HG03571 (cell line): Measurements from ENCODE around the gene EMCN.
"Not testable (repeated sequence)": the region's sequence is repeated elsewhere in the genome, so short reads cannot be mapped to it uniquely, and the experiment has no call there.

Experiments used
- ATAC-seq: cut with Tn5 transposase; IDR thresholded peaks from one replicate; pipeline ENCODE4 v1.9.1; 2021; ENCODE audit not compliant: unreplicated experiment

The EMCN gene

DNA sequence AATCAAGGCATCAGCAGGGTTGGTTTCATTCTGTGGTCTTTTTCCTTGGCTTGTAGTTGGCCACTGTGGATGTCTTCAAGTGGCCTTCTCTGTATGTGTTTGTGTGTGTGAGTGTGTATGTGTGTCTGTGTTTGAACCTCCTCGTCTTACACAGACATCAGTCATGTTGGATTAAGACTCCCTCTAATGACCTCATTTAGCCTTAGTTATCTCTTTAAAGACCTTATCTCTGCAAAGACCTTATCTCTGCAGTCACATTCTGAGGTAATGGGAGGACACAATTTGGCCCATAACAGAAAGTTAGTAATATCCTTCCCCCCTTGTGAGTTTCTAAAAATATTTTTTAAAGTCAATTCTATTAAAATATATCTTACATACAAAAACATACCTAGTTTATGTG lies 126.7 kb downstream of the EMCN start:
- ATAC-seq, result no peak

DNA sequence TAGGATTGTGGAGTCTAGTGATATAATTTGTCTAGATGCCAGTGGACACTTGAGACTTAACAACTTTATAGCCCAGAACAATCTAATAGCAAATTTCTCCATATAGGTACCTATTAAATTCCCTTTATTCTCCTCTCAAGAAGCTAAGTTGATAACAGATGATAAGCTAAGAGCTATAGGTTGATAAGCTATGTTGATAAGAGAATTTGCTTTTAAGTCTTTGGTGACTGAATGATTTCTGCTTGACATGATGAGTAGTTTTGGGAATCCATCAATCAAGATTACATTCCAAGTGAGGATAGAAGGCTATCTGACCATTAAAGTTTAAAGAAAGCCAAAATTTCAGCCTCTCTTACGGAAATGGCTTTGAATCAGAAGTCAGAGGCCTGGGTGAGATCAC lies 131.6 kb downstream of the EMCN start:
- no peak for ATAC-seq

DNA sequence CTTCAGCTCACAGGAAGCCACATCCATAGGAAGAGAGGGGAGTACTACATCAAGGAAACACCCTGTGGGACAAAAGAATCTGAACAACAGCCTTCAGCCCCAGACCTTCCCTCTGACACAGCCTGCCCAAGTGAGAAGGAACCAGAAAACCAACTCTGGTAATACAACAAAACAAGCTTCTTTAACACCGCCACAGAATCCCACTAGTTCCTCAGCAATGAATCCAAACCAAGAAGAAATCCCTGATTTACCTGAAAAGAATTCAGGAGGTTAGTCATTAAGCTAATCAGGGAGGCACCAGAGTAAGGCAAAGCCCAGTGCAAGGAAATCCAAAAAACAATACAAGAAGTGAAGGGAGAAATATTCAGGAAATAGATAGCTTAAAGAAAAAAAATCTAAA lies 137.4 kb downstream of the EMCN start:
- ATAC-seq, result not testable (repeated sequence)

DNA sequence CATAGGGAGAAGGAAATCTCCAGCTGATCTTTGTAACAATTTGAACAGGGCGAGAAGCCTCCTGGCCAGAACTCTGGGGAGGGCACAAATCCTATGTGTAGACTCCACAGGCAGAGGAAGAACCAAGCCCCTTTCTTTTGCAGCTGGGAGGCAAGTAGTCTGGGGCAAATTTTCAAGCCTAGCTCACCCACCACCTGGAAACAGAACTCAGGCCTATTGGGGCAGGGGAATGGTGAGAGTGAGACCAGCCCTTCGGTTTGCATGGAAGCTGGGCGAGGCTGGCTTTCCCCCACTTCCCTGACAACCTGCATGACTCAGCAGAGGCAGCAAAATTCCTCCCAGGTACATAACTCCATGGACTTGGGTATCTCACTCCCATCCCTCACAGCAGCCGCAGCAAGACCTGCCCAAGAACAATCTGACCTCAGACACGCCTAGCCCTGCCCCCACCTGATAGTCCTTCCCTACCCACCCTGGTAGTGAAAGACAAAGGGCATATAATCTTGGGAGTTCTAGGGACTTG lies 138.2 kb downstream of the EMCN start:
- ATAC-seq, result no peak

DNA sequence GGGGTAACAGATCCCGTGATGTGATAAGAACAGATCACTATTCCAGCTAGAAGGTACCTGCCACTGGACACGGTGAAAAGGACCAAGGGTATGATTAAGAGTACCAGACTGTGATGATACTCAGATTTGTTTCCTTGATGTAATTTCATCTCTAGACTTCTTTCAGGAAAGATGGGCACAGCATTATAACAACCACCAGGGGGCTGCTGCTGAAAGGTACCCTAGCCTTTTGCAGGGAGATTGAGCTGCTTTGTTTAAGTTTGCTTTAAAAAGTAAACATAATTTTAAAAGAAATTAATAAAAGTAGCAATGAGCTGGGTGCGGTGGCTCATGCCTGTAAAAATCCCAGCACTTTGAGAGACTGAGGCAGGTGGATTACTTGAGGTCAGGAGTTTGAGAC lies 145.4 kb downstream of the EMCN start:
- no peak for ATAC-seq

DNA sequence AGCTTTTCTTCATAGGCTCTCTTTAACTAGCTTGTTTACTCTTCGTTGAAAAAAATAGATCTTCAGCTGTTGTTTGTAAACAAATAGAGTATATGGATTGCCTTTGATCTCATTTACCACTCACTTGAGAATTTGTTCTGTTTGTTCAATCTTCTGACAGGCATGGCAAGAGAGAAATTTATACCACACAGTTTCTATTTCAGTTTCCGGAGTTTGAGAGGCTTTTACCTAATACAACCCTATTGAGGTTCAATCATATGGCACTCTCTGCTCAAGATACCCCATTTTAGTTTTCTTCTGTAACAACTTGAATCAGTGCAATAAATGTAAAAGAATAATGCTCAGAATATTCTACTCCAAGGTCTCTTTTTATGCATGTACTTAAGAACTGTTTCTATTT lies 148.0 kb downstream of the EMCN start:
- no peak for ATAC-seq

DNA sequence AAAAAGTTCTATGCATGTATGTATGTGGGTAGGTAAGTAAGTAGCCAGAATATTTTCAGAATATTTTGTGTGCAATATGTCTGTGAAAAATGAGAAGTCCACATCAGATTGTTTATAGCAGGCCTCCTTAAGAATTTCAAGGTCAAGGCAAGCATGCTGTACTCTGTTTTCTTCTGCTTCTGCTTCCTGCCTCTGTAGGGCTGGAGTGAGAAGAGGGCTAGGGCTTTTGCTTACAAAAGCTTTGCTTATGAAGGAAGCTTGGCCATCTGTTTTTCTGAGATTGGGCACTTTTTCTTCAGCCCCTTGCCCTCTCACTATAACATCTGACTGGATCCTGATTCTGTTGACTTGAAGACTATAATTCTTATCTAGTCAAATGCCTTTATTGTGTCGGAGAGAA lies 150.4 kb downstream of the EMCN start:
- no peak for ATAC-seq

DNA sequence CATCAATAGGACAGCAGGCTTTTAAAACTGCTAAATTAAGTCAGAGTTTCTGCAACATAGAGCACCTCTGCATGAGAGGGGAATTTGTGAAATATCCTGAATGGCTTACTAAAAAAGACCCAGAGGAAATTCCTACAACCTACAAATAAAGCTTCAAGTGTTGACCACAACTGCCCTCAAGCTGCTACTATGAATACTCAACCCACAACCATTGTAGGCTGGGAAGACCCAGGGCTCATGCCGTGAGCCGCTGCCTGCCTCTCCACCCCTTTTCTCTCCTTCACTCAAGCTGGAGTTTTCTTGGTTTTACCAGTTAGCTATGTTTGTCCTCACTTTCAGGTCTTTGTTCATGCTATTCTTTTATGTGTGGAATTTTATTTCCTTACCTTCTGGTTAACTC lies 151.6 kb downstream of the EMCN start:
- ATAC-seq, result no peak

DNA sequence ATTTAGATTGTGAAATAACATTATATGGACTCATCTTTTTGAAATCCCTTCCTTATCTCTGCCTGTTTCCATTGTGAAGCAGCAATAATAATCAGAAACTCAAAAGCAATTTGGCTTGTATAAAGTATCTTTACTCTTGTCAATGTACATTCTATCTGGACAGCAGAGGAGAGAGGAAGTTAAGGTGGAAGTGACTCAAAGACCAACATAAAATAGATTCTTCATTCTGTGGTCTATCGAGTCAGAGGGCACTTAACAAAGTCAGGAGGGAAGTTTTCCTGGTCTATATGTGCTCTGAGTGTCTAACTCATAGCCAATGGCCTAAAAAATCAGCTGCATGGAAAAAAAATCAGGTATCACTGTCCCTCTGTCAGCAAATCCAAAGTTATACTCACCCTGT lies 155.5 kb downstream of the EMCN start:
- ATAC-seq, result no peak

DNA sequence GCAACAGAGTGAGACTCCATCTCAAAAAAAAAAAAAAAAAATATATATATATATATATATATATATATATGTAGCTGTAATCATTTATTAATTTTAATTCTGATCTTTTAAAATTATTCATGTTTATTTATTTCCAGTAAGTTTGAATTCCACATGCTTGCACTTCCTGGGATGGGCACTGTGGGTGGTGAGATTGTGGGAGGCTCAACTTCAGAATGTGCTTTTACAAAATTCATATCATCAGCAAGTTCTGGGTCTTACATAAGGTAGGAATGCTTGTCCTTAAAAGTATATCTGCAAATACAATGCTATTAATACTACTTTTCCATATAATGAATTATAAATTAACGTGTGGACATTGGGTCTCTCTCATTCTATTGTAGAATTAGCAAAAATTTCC lies 156.5 kb downstream of the EMCN start:
- no peak for ATAC-seq

DNA sequence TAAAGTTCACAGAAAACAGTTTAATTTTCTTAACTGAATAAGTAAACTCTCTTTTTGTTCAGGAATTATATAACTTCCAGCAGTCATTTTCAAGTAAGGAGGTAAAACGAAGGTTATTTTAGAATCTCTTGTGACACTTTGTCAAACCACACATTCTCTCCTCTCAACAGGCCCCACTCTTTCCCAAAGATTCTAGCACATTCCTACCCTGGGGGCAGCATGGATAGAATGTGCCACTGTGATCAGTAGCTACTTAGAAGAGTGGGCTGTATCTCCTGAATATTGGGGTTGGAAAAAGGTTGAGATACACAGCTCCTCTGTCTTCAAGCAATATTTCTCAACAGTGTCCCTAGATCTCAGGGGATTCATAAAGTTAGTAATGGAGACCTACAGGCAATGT lies 157.6 kb downstream of the EMCN start:
- no peak for ATAC-seq

DNA sequence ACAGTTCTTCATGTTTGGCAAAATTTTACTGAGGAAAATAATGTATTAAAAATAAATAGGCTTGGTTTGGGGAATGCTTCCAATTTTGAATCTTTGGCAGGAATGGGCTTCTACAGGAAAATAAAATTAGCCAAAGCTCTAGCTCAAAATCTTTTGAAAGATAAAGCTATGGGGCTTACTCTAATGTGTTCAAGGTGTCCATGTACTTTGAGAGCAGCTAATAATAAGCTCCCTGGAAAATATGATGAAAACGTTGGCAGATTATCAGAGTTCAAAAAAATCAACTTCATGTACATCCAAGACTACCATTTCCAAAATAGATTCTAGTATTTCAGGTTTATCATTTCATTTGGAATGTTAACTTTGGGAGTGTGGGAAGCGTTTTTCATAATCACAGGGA lies 158.4 kb downstream of the EMCN start:
- ATAC-seq, result no peak

DNA sequence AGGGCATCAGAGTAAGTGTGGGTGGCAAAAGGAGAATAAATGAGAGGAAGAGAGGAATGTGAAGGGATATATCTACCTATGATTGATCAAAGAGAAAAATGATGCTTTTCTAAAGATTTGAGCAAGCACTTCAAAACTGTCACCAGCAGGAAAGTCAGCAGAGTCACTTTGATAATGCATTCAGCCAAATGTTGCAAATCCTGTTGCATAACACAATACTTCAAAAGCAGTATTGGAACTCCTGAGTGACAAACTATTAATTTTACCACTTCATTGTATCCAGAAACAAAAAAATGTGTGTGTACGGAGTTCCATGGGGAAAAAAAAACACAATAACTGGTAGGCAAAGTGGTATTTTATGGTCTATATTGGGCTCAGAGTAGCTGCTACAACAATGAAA lies 160.3 kb downstream of the EMCN start:
- ATAC-seq, result no peak

DNA sequence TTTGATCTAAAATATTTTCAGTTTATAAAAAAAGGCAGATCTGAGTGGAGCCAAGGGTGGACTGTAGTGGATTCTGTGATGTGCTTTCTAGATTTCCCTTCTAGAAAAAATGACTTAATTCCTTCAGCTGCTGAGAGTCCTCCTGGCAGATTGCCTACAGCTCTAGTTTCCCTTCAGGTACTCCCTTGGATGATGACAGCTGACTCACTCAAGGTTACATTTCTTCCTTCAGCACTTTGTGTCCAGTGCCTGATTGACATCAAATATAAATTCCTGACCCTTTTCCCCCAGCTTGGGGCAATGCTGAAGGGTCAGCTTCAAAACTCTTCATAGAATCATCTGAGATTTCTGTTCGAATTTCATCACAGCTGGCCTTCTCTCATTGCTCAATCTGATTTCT lies 161.7 kb downstream of the EMCN start:
- ATAC-seq, result no peak

DNA sequence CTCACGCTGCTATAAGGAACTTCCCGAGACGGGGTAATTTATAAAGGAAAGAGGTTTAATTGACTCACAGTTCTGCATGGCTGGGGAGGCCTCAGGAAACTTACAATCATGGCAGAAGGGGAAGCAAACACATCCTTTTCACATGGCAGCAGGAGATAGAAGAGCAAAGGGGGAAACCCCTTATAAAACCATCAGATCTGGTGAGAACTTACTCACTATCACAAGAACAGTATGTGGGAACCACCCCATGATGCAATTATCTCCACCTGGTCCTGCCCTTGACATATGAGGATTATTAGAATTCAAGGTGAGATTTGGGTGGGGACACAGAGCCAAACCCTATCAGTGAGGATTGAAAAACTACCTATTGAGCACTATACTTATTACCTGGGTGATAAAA lies 165.5 kb downstream of the EMCN start:
- ATAC-seq, result not testable (repeated sequence)

DNA sequence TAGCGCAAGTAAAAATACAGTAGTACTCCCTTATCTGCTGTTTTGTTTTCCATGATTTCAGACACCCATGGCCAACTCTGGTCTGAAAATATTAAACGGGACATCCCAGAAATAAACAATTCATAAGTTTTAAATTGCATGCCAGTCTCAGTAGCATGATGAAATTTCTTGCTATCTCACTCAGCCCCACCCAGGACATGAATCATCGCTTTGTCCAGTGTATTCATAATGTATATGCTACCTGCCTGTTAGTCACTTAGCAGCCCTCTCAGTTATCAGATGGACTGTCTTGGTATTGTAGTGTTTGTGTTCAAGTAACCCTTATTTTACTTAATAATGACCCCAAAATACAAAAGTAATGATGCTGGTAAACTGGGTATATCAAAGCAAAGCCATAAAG lies 169.3 kb downstream of the EMCN start:
- ATAC-seq, result no peak

DNA sequence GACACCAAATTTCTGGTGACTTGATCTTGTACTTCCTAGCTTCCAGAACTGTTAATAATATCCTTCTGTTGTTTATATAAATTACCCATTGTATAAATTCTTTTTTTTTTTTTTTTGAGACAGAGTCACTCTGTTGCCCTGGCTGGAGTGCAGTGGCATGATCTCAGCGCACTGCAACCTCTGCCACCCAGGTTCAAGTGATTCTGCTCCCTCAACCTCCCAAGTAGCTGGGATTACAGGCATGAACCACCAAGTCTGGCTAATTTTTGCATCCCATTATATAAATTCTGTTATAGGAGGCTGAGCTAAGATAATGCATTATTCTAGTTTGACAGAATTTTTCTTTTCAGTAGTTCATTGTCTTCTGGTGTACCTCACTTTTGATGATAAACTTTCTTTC lies 170.6 kb downstream of the EMCN start:
- no peak for ATAC-seq

DNA sequence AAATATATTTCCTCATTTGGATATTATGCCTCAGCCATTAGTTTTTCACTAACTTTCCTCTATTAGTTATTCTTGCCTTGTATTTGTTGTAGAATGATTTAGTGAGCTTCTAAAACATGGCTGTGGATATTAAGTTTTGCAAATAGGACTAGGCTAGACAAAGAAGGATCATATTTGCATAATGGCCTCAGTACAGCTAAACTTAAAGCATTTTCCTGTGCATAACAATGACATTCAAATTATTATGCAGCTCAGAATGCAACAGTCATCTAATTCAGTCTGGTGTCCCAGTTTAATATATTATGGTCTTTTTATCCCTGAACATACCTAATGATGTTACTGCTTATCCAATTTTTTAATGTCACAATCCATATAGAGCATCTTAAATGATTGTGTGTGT lies 172.2 kb downstream of the EMCN start:
- no peak for ATAC-seq
